HT1080 (cell line): Measurements from ENCODE around the gene EML6. TPM values are rescaled to one million over a fixed set of nuclear protein-coding genes. Genes with fewer than 3 reads are reported as not detected.
A peak's percentile ranks its signal among the peaks of the same experiment; 100 is the strongest.
"Not testable (repeated sequence)": the region's sequence is repeated elsewhere in the genome, so short reads cannot be mapped to it uniquely, and the experiment has no call there.

Experiments
- DNase-seq: peaks from one replicate; pipeline ENCODE4 v3.0.0-alpha.2; 2015; ENCODE audit warnings: low read depth
- total RNA-seq: library from RNA; depleted of rRNA; stranded (reverse); fragments of >200 nt; shearing (Covaris generic); gene quantifications from 2 replicates; pipeline ENCODE4 v1.2.3, GENCODE V29; 2014

Gene EML6
- total RNA-seq, 1 experiment from 2014 or later: 1.8 TPM

- DNase-seq: not testable (repeated sequence)
Observed at GRCh38 chr2:54873236-54873635, 149.8 kb downstream of the EML6 start.

GRCh38 chr2:54876764-54877163 is 153.3 kb downstream of the EML6 start:
- peak; percentile 65 for DNase-seq

- no peak for DNase-seq
Observed at GRCh38 chr2:54878182-54878581, 154.7 kb downstream of the EML6 start.

GRCh38 chr2:54879032-54879431 is 155.6 kb downstream of the EML6 start:
- no peak for DNase-seq

GRCh38 chr2:54879598-54880332 is 156.3 kb downstream of the EML6 start:
- DNase-seq: no peak

- DNase-seq: no peak
Observed at GRCh38 chr2:54880428-54880827, 157.0 kb downstream of the EML6 start.

GRCh38 chr2:54881759-54882158 is 158.3 kb downstream of the EML6 start:
- no peak for DNase-seq

GRCh38 chr2:54885891-54886290 is 162.4 kb downstream of the EML6 start:
- DNase-seq: no peak

GRCh38 chr2:54887850-54888545 is 164.5 kb downstream of the EML6 start:
- no peak for DNase-seq

- no peak for DNase-seq
Observed at GRCh38 chr2:54889053-54889452, 165.6 kb downstream of the EML6 start.

- no peak for DNase-seq
Observed at GRCh38 chr2:54891909-54892308, 168.4 kb downstream of the EML6 start.

GRCh38 chr2:54894467-54894866 is 171.0 kb downstream of the EML6 start:
- DNase-seq: no peak

GRCh38 chr2:54895730-54896129 is 172.3 kb downstream of the EML6 start:
- peak; percentile 45 for DNase-seq

GRCh38 chr2:54897420-54898310 is 174.2 kb downstream of the EML6 start:
- no peak for DNase-seq

- DNase-seq: no peak
Observed at GRCh38 chr2:54898456-54899226, 175.2 kb downstream of the EML6 start.

GRCh38 chr2:54899576-54900200 is 176.2 kb downstream of the EML6 start:
- DNase-seq: peak; percentile 48

GRCh38 chr2:54901224-54901986 is 177.9 kb downstream of the EML6 start:
- DNase-seq: no peak

- no peak for DNase-seq
Observed at GRCh38 chr2:54902763-54903162, 179.3 kb downstream of the EML6 start.

- DNase-seq: peak; percentile 100
Observed at GRCh38 chr2:54903736-54904554, 180.5 kb downstream of the EML6 start.
